Thyroid gland (tissue), 4 donors: ENCODE results near the gene LNX1. TPM values are rescaled to one million over a fixed set of nuclear protein-coding genes. Genes with fewer than 3 reads are reported as not detected.
A peak's percentile ranks its signal among the peaks of the same experiment; 100 is the strongest.

Source experiments
- DNase-seq, 2 donors: peaks; one replicate each; pipeline ENCODE4 v3.0.0-alpha.2; 2019
- H3K27ac ChIP-seq, 3 donors: fragments of 200-600 bp; sonication (generic); 1 replicate in 2 of 3; 2 replicates in 1 of 3; pipeline ENCODE4 v1.5.1; 2016 to 2019; ENCODE audit warnings: mild to moderate bottlenecking in 1 of 3, moderate library complexity in 1 of 3
- H3K27me3 ChIP-seq: fragments of 200-600 bp; sonication (generic); one replicate; pipeline ENCODE4 v1.5.1; 2019
- H3K36me3 ChIP-seq, 2 donors: fragments of 200-600 bp; sonication (generic); one replicate each; pipeline ENCODE4 v1.5.1; 2016 to 2019
- H3K4me1 ChIP-seq, 2 donors: fragments of 200-600 bp; sonication (generic); one replicate each; pipeline ENCODE4 v1.5.1; 2017 to 2019
- H3K4me3 ChIP-seq, 3 donors: fragments of 200-600 bp; sonication (generic); replicated peaks in 1 of 3; 1 replicate in 2 of 3; 2 replicates in 1 of 3; pipeline ENCODE4 v1.5.1; 2016; ENCODE audit warnings: mild to moderate bottlenecking in 1 of 3
- H3K9me3 ChIP-seq: fragments of 200-600 bp; sonication (generic); one replicate; pipeline ENCODE4 v1.5.1; 2017
- CTCF ChIP-seq, 6 experiments: fragments of 200-600 bp in 3 of 6; fragments of 450-650 bp in 3 of 6; sonication (generic) in 3 of 6; IDR thresholded peaks; one replicate each; pipeline ENCODE4 v1.5.1; 2016 to 2019; ENCODE audit warnings: antibody characterized with exemption in 6 of 6, mild to moderate bottlenecking in 2 of 6, inconsistent platforms in 1 of 6, moderate library complexity in 1 of 6
- POLR2A ChIP-seq, 2 donors: fragments of 450-650 bp; IDR thresholded peaks; one replicate each; pipeline ENCODE4 v1.6.1; 2017; ENCODE audit warnings: antibody characterized with exemption in 2 of 2, mild to moderate bottlenecking in 2 of 2, moderate library complexity in 1 of 2
- WGBS, 2 donors: methylation state at CpG; one replicate each; pipeline ENCODE4 v1.1.5; 2017; 5-methylcytosine and 5-hydroxymethylcytosine counted together
- intact Hi-C: fragments of 100-400 bp; cut with DNase I; formaldehyde crosslinking; loops from one replicate; pipeline ENCODE4 v1.15.1; 2023
- total RNA-seq, 4 donors: library from RNA; depleted of rRNA; stranded (reverse); fragments of >200 nt; gene quantifications; one replicate each; pipeline ENCODE4 v1.2.3, GENCODE V29; 2016

The LNX1 gene
- total RNA-seq, 4 donors from 2014 or later, result 34.3 to 63.8 (median 43.3) TPM

GRCh38 chr4:53450773-53451172, 140.5 kb downstream of the LNX1 start:
- no peak overlapping the region for H3K27ac ChIP-seq
- 91 to 92% methylated on average over 3 of the region's 3 CpGs for WGBS, 2 donors
- H3K4me1 ChIP-seq, result peaks cover 10 to 13% of the 10 kb centered on the region in 2 donors
- intact Hi-C loops, result no loop called here
- H3K27me3 ChIP-seq, result no peaks in the 10 kb centered on the region
- H3K9me3 ChIP-seq, result no peaks in the 10 kb centered on the region
- H3K4me3 ChIP-seq, result no peak overlapping the region
- H3K36me3 ChIP-seq, result peaks cover 3 to 5% of the 10 kb centered on the region in 2 donors
- peak in 1 of 2 donors; percentile 4 for DNase-seq
- TF ChIP-seq POLR2A (IDR thresholded peaks at IDR 0.05) (no peak), CTCF (IDR thresholded peaks at IDR 0.05) (no peak)

- no peaks in the 10 kb centered on the region for H3K9me3 ChIP-seq
- H3K27me3 ChIP-seq, result no peaks in the 10 kb centered on the region
- TF ChIP-seq CTCF (IDR thresholded peaks at IDR 0.05), result no peak
- no peak for TF ChIP-seq POLR2A (IDR thresholded peaks at IDR 0.05)
- peaks cover 4 to 7% of the 10 kb centered on the region in 2 donors for H3K36me3 ChIP-seq
- H3K27ac ChIP-seq, result no peak overlapping the region
- no peak for DNase-seq
- H3K4me1 ChIP-seq, result no peaks in the 10 kb centered on the region
- intact Hi-C loops, result no loop called here
- 94 to 100% methylated on average over 2 of the region's 2 CpGs for WGBS, 2 donors
- H3K4me3 ChIP-seq, result no peak overlapping the region
These were observed 146.3 kb downstream of the LNX1 start for GRCh38 chr4:53444954-53445353.

- Histone ChIP-seq H3K27ac (no peak overlapping the region), H3K36me3 (peaks cover 4 to 7% of the 10 kb centered on the region in 2 donors), H3K4me3 (no peak overlapping the region), H3K9me3 (no peaks in the 10 kb centered on the region), H3K4me1 (no peaks in the 10 kb centered on the region), H3K27me3 (no peaks in the 10 kb centered on the region)
- WGBS, 2 donors, result 94 to 96% methylated on average over 1 of the region's 1 CpG
- intact Hi-C loops, result no loop called here
- no peak for DNase-seq
- no peak for TF ChIP-seq CTCF (IDR thresholded peaks at IDR 0.05)
- TF ChIP-seq POLR2A (IDR thresholded peaks at IDR 0.05), result no peak
These were observed 149.7 kb downstream of the LNX1 start for GRCh38 chr4:53441564-53441963.

- no peak overlapping the region for H3K4me3 ChIP-seq
- no peaks in the 10 kb centered on the region for H3K4me1 ChIP-seq
- H3K27me3 ChIP-seq, result no peaks in the 10 kb centered on the region
- DNase-seq, result no peak
- no peak for TF ChIP-seq CTCF (IDR thresholded peaks at IDR 0.05)
- H3K9me3 ChIP-seq, result no peaks in the 10 kb centered on the region
- no peaks in the 10 kb centered on the region for H3K36me3 ChIP-seq
- WGBS, 2 donors, result 89 to 97% methylated on average over 1 of the region's 1 CpG
- intact Hi-C loops, result no loop called here
- H3K27ac ChIP-seq, result no peak overlapping the region
These were observed 155.0 kb downstream of the LNX1 start for GRCh38 chr4:53436251-53436650.

- Histone ChIP-seq H3K27ac (no peak overlapping the region), H3K9me3 (no peaks in the 10 kb centered on the region), H3K36me3 (peaks cover 0 to 13% of the 10 kb centered on the region in 2 donors), H3K27me3 (no peaks in the 10 kb centered on the region), H3K4me3 (no peak overlapping the region), H3K4me1 (no peaks in the 10 kb centered on the region)
- intact Hi-C loops, result no loop called here
- no peak for DNase-seq
- 93 to 98% methylated on average over 4 of the region's 4 CpGs for WGBS, 2 donors
- TF ChIP-seq CTCF (IDR thresholded peaks at IDR 0.05), result no peak
- TF ChIP-seq POLR2A (IDR thresholded peaks at IDR 0.05), result no peak
These were observed 158.5 kb downstream of the LNX1 start for GRCh38 chr4:53432528-53433424.
